ENCODE data around the gene CACNA1A. TPM values are rescaled to one million over a fixed set of nuclear protein-coding genes. Genes with fewer than 3 reads are reported as not detected.
"Not testable (repeated sequence)": the region's sequence is repeated elsewhere in the genome, so short reads cannot be mapped to it uniquely, and the experiment has no call there.

CACNA1A gene
- under 1 TPM; 0.60 to 0.63 TPM for total RNA-seq

GRCh38 chr19:13506471-13506820 is at the start of gene CACNA1A:
Gene CACNA1A, minus strand, starts transcription at chr19:13506479. Its CDS starts 255 bp downstream, at chr19:13506224.
- H3K36me3 Mint-ChIP-seq (ENCODE audit: low read depth), result peaks cover 4% of the 10 kb centered on the region
- ChIA-PET CTCF (no interaction called here), POLR2A (no interaction called here)
- H3K4me3 Mint-ChIP-seq, result no peak within 1 kb of the TSS
- H3K27me3 Mint-ChIP-seq (ENCODE audit: low read depth), result peaks cover 51% of the 10 kb centered on the region
- no peak within 1 kb of the TSS for H3K27ac Mint-ChIP-seq
- H3K4me1 Mint-ChIP-seq (ENCODE audit: low read depth), result no peaks in the 10 kb centered on the region
- no peak for ATAC-seq
- no peaks in the 10 kb centered on the region for H3K9me3 Mint-ChIP-seq (ENCODE audit: insufficient read depth)
- no peak for DNase-seq

- ChIA-PET CTCF (no interaction called here), POLR2A (no interaction called here)
- H3K27ac Mint-ChIP-seq, result no peak overlapping the region
- no peaks in the 10 kb centered on the region for H3K4me1 Mint-ChIP-seq (ENCODE audit: low read depth)
- H3K36me3 Mint-ChIP-seq (ENCODE audit: low read depth), result no peaks in the 10 kb centered on the region
- ATAC-seq, result no peak
- DNase-seq, result no peak
- no peak overlapping the region for H3K4me3 Mint-ChIP-seq
- H3K9me3 Mint-ChIP-seq (ENCODE audit: insufficient read depth), result no peaks in the 10 kb centered on the region
- peaks cover 9% of the 10 kb centered on the region for H3K27me3 Mint-ChIP-seq (ENCODE audit: low read depth)
These were observed 48.4 kb upstream of the CACNA1A start for GRCh38 chr19:13554506-13555240.

- no peaks in the 10 kb centered on the region for H3K4me1 Mint-ChIP-seq (ENCODE audit: low read depth)
- H3K9me3 Mint-ChIP-seq (ENCODE audit: insufficient read depth), result no peaks in the 10 kb centered on the region
- H3K27me3 Mint-ChIP-seq (ENCODE audit: low read depth), result peaks cover 9% of the 10 kb centered on the region
- ATAC-seq, result no peak
- H3K36me3 Mint-ChIP-seq (ENCODE audit: low read depth), result no peaks in the 10 kb centered on the region
- ChIA-PET POLR2A (no interaction called here), CTCF (no interaction called here)
- no peak overlapping the region for H3K27ac Mint-ChIP-seq
- no peak overlapping the region for H3K4me3 Mint-ChIP-seq
- DNase-seq, result no peak
These were observed 47.7 kb upstream of the CACNA1A start for GRCh38 chr19:13553880-13554400.

GRCh38 chr19:13548131-13548530 is 41.9 kb upstream of the CACNA1A start:
- Mint-ChIP-seq H3K36me3 (ENCODE audit: low read depth) (no peaks in the 10 kb centered on the region), H3K9me3 (ENCODE audit: insufficient read depth) (no peaks in the 10 kb centered on the region), H3K4me3 (no peak overlapping the region), H3K27me3 (ENCODE audit: low read depth) (peaks cover 2% of the 10 kb centered on the region), H3K4me1 (ENCODE audit: low read depth) (no peaks in the 10 kb centered on the region), H3K27ac (no peak overlapping the region)
- no peak for DNase-seq
- ChIA-PET CTCF (no interaction called here), POLR2A (no interaction called here)
- no peak for ATAC-seq

- ATAC-seq (no peak), DNase-seq (no peak)
- no peaks in the 10 kb centered on the region for H3K36me3 Mint-ChIP-seq (ENCODE audit: low read depth)
- no peaks in the 10 kb centered on the region for H3K9me3 Mint-ChIP-seq (ENCODE audit: insufficient read depth)
- H3K4me1 Mint-ChIP-seq (ENCODE audit: low read depth), result no peaks in the 10 kb centered on the region
- H3K27me3 Mint-ChIP-seq (ENCODE audit: low read depth), result peaks cover 2% of the 10 kb centered on the region
- CTCF ChIA-PET, result no interaction called here
- no peak overlapping the region for H3K4me3 Mint-ChIP-seq
- POLR2A ChIA-PET, result no interaction called here
- H3K27ac Mint-ChIP-seq, result no peak overlapping the region
These were observed 40.8 kb upstream of the CACNA1A start for GRCh38 chr19:13547102-13547501.

- POLR2A ChIA-PET, result no interaction called here
- ATAC-seq (no peak), DNase-seq (no peak)
- no peaks in the 10 kb centered on the region for H3K4me1 Mint-ChIP-seq (ENCODE audit: low read depth)
- CTCF ChIA-PET, result no interaction called here
- H3K4me3 Mint-ChIP-seq, result no peak overlapping the region
- no peak overlapping the region for H3K27ac Mint-ChIP-seq
- H3K36me3 Mint-ChIP-seq (ENCODE audit: low read depth), result no peaks in the 10 kb centered on the region
- no peaks in the 10 kb centered on the region for H3K9me3 Mint-ChIP-seq (ENCODE audit: insufficient read depth)
- H3K27me3 Mint-ChIP-seq (ENCODE audit: low read depth), result no peaks in the 10 kb centered on the region
These were observed 38.1 kb upstream of the CACNA1A start for GRCh38 chr19:13544423-13544822.

GRCh38 chr19:13541554-13541953 is 35.3 kb upstream of the CACNA1A start:
- no peak for ATAC-seq
- H3K9me3 Mint-ChIP-seq (ENCODE audit: insufficient read depth), result no peaks in the 10 kb centered on the region
- H3K4me3 Mint-ChIP-seq, result no peak overlapping the region
- H3K27me3 Mint-ChIP-seq (ENCODE audit: low read depth), result no peaks in the 10 kb centered on the region
- POLR2A ChIA-PET, result no interaction called here
- H3K27ac Mint-ChIP-seq, result no peak overlapping the region
- DNase-seq, result no peak
- no peaks in the 10 kb centered on the region for H3K36me3 Mint-ChIP-seq (ENCODE audit: low read depth)
- CTCF ChIA-PET, result no interaction called here
- H3K4me1 Mint-ChIP-seq (ENCODE audit: low read depth), result no peaks in the 10 kb centered on the region

- Mint-ChIP-seq H3K27me3 (ENCODE audit: low read depth) (no peaks in the 10 kb centered on the region), H3K4me3 (no peak overlapping the region), H3K9me3 (ENCODE audit: insufficient read depth) (no peaks in the 10 kb centered on the region), H3K4me1 (ENCODE audit: low read depth) (no peaks in the 10 kb centered on the region), H3K27ac (no peak overlapping the region), H3K36me3 (ENCODE audit: low read depth) (no peaks in the 10 kb centered on the region)
- ATAC-seq (no peak), DNase-seq (no peak)
- ChIA-PET CTCF (interaction anchor here (1.5 to 1.6 kb wide), 2 partner anchors 13 to 40 kb away, joined by 3 to 4 read pairs; no protein-coding TSS in a partner anchor), POLR2A (no interaction called here)
These were observed 33.1 kb upstream of the CACNA1A start for GRCh38 chr19:13539332-13539731.

- no peak overlapping the region for H3K27ac Mint-ChIP-seq
- ATAC-seq (no peak), DNase-seq (no peak)
- CTCF ChIA-PET, result interaction anchor here (1.5 to 1.6 kb wide), 2 partner anchors 13 to 40 kb away, joined by 3 to 4 read pairs; no protein-coding TSS in a partner anchor
- no peaks in the 10 kb centered on the region for H3K36me3 Mint-ChIP-seq (ENCODE audit: low read depth)
- no peaks in the 10 kb centered on the region for H3K4me1 Mint-ChIP-seq (ENCODE audit: low read depth)
- no peaks in the 10 kb centered on the region for H3K27me3 Mint-ChIP-seq (ENCODE audit: low read depth)
- POLR2A ChIA-PET, result no interaction called here
- no peak overlapping the region for H3K4me3 Mint-ChIP-seq
- no peaks in the 10 kb centered on the region for H3K9me3 Mint-ChIP-seq (ENCODE audit: insufficient read depth)
These were observed 32.4 kb upstream of the CACNA1A start for GRCh38 chr19:13538601-13539253.

GRCh38 chr19:13537454-13537853 is 31.2 kb upstream of the CACNA1A start:
- Mint-ChIP-seq H3K27me3 (ENCODE audit: low read depth) (no peaks in the 10 kb centered on the region), H3K27ac (no peak overlapping the region), H3K9me3 (ENCODE audit: insufficient read depth) (no peaks in the 10 kb centered on the region), H3K4me3 (no peak overlapping the region), H3K36me3 (ENCODE audit: low read depth) (no peaks in the 10 kb centered on the region), H3K4me1 (ENCODE audit: low read depth) (no peaks in the 10 kb centered on the region)
- ChIA-PET CTCF (interaction anchor here (1.5 kb wide), 1 partner anchor 36 kb away, joined by 3 read pairs; no protein-coding TSS in a partner anchor), POLR2A (no interaction called here)
- DNase-seq, result no peak
- no peak for ATAC-seq

- DNase-seq, result no peak
- no peak for ATAC-seq
- H3K4me1 Mint-ChIP-seq (ENCODE audit: low read depth), result no peaks in the 10 kb centered on the region
- no peaks in the 10 kb centered on the region for H3K36me3 Mint-ChIP-seq (ENCODE audit: low read depth)
- H3K27me3 Mint-ChIP-seq (ENCODE audit: low read depth), result peaks cover 2% of the 10 kb centered on the region
- no peak overlapping the region for H3K27ac Mint-ChIP-seq
- ChIA-PET POLR2A (no interaction called here), CTCF (no interaction called here)
- no peaks in the 10 kb centered on the region for H3K9me3 Mint-ChIP-seq (ENCODE audit: insufficient read depth)
- H3K4me3 Mint-ChIP-seq, result no peak overlapping the region
These were observed 24.4 kb upstream of the CACNA1A start for GRCh38 chr19:13530720-13531119.

- H3K9me3 Mint-ChIP-seq (ENCODE audit: insufficient read depth); H3K4me1 Mint-ChIP-seq (ENCODE audit: low read depth); ATAC-seq; H3K36me3 Mint-ChIP-seq (ENCODE audit: low read depth); CTCF ChIA-PET; H3K27me3 Mint-ChIP-seq (ENCODE audit: low read depth); H3K27ac Mint-ChIP-seq; DNase-seq; POLR2A ChIA-PET; H3K4me3 Mint-ChIP-seq: not testable (repeated sequence)
These were observed 23.4 kb upstream of the CACNA1A start for GRCh38 chr19:13529721-13530120.
